Measurements from ENCODE around the gene RRAD. TPM values are rescaled to one million over a fixed set of nuclear protein-coding genes. Genes with fewer than 3 reads are reported as not detected.

RRAD gene
- total and polyA plus RNA-seq, 4 experiments from 2014 or later: 0.29 to 0.58 TPM; not detected in 2

GRCh38 chr16:66911112-66911511 lies 14.2 kb downstream of the RRAD start:
- ChIA-PET POLR2A (ENCODE audit: partially characterized antibody) (no interaction called here), CTCF (ENCODE audit: partially characterized antibody) (interaction anchor here (1.2 kb wide), 1 partner anchor 19 kb away, joined by 3 read pairs; no protein-coding TSS in a partner anchor)
- Mint-ChIP-seq H3K4me1 (peaks cover 2 to 4% (median 3%) of the 10 kb centered on the region in 4 donors), H3K9me3 (no peaks in the 10 kb centered on the region), H3K36me3 (no peaks in the 10 kb centered on the region), H3K27me3 (no peaks in the 10 kb centered on the region), H3K4me3 (no peak overlapping the region), H3K27ac (no peak overlapping the region)
- H3K4me3 ChIP-seq (ENCODE audit: low read length in 2 of 2): no peak overlapping the region
- H3K27me3 ChIP-seq (ENCODE audit: insufficient read depth, low read length): no peaks in the 10 kb centered on the region
- intact Hi-C loops (cut with micrococcal nuclease): no loop called here
- no peak for DNase-seq
- H3K9me3 ChIP-seq (ENCODE audit: control insufficient read depth in 1 of 2, low read length in 2 of 2): no peaks in the 10 kb centered on the region
- no peak overlapping the region for H3K27ac ChIP-seq (ENCODE audit: low read depth, low read length)
- peaks cover 2% of the 10 kb centered on the region for H3K4me1 ChIP-seq (ENCODE audit: insufficient read depth, low read length)
- H3K36me3 ChIP-seq (ENCODE audit: insufficient read depth, low read length): no peaks in the 10 kb centered on the region

DNA sequence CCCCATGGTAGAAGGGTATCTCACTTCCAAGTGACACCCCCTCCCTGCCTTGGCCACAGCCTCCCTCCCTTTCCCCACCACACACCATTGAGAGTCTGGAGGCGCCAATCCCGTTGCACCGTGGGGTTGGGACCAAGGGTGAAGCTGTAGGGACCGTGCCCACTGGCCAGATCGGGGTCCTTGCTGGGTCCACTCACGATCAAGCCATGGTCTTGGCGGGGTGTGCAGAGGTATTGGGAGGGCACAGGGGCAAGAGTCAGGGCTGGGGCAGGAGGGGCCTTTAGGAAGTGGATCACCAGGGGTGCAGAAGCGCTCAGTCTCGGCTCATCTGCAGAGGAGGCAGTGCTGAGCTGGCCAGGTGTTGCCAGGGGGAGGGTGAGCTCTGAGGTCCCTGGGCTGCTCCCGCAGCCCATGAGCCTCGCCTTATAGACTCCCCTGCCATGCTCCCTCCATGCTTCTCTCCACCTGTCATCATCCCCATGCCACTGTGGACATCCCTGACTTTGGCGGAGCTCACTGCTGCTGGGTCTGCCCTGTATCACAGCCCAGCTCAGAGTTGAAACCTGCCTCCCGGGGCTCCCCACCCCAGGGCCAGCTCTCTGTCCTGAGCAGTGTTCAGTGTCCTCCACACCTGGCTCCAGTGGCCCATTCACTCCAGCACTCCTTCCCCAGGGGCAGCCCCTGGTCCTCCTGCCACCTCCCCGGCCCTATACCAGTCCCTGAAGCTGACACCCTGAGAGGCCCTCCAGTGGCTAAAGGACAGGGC lies 15.0 kb downstream of the RRAD start:
- no peaks in the 10 kb centered on the region for H3K36me3 ChIP-seq (ENCODE audit: insufficient read depth, low read length)
- no peaks in the 10 kb centered on the region for H3K9me3 Mint-ChIP-seq
- H3K27ac ChIP-seq (ENCODE audit: low read depth, low read length): no peak overlapping the region
- ChIA-PET POLR2A (ENCODE audit: partially characterized antibody) (no interaction called here), CTCF (ENCODE audit: partially characterized antibody) (interaction anchor here (1.2 kb wide), 1 partner anchor 18 kb away, joined by 3 read pairs; no protein-coding TSS in a partner anchor)
- H3K4me3 ChIP-seq (ENCODE audit: low read length in 2 of 2): no peak overlapping the region
- no peaks in the 10 kb centered on the region for H3K9me3 ChIP-seq (ENCODE audit: control insufficient read depth in 1 of 2, low read length in 2 of 2)
- H3K27ac Mint-ChIP-seq: no peak overlapping the region
- H3K36me3 Mint-ChIP-seq: no peaks in the 10 kb centered on the region
- no peaks in the 10 kb centered on the region for H3K27me3 ChIP-seq (ENCODE audit: insufficient read depth, low read length)
- intact Hi-C loops (cut with micrococcal nuclease): no loop called here
- H3K4me1 ChIP-seq (ENCODE audit: insufficient read depth, low read length): peaks cover 10% of the 10 kb centered on the region
- H3K27me3 Mint-ChIP-seq: no peaks in the 10 kb centered on the region
- H3K4me1 Mint-ChIP-seq: peaks cover 5 to 10% (median 8%) of the 10 kb centered on the region in 4 donors
- H3K4me3 Mint-ChIP-seq: no peak overlapping the region
- no peak for DNase-seq

- Mint-ChIP-seq H3K36me3 (no peaks in the 10 kb centered on the region), H3K9me3 (no peaks in the 10 kb centered on the region), H3K27me3 (no peaks in the 10 kb centered on the region), H3K27ac (no peak overlapping the region), H3K4me3 (no peak overlapping the region), H3K4me1 (peaks cover 5 to 10% (median 8%) of the 10 kb centered on the region in 4 donors)
- Histone ChIP-seq H3K27ac (ENCODE audit: low read depth, low read length) (no peak overlapping the region), H3K36me3 (ENCODE audit: insufficient read depth, low read length) (no peaks in the 10 kb centered on the region), H3K4me1 (ENCODE audit: insufficient read depth, low read length) (peaks cover 11% of the 10 kb centered on the region), H3K4me3 (ENCODE audit: low read length in 2 of 2) (no peak overlapping the region), H3K27me3 (ENCODE audit: insufficient read depth, low read length) (no peaks in the 10 kb centered on the region), H3K9me3 (ENCODE audit: control insufficient read depth in 1 of 2, low read length in 2 of 2) (no peaks in the 10 kb centered on the region)
- ChIA-PET CTCF (ENCODE audit: partially characterized antibody) (no interaction called here), POLR2A (ENCODE audit: partially characterized antibody) (no interaction called here)
- intact Hi-C loops (cut with micrococcal nuclease): no loop called here
- no peak for DNase-seq
These were observed 16.4 kb downstream of the RRAD start for GRCh38 chr16:66908762-66909559.

DNA sequence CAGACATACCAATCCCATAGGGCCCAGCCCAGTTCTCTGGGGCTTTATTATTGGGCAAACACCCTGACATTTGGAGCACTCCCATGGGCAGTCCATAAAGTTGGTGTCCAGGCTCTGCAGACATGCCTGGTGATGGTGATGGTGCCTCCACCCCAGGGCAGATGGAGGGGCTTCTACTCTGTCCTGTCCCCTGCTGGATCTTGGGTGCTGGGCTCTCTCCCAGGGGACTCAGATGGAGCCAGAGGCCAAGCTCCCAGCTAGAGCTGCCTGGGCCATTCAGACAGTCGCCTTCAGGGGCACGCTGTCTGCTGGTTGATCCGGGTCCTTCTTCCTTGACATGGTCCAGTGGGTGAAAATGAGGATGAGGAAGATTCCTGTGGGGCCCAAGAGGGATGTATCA lies 17.2 kb downstream of the RRAD start:
- Mint-ChIP-seq H3K4me1 (peaks cover 5 to 10% (median 8%) of the 10 kb centered on the region in 4 donors), H3K9me3 (no peaks in the 10 kb centered on the region), H3K4me3 (no peak overlapping the region), H3K27me3 (no peaks in the 10 kb centered on the region), H3K36me3 (no peaks in the 10 kb centered on the region), H3K27ac (no peak overlapping the region)
- Histone ChIP-seq H3K9me3 (ENCODE audit: control insufficient read depth in 1 of 2, low read length in 2 of 2) (no peaks in the 10 kb centered on the region), H3K27me3 (ENCODE audit: insufficient read depth, low read length) (no peaks in the 10 kb centered on the region), H3K4me1 (ENCODE audit: insufficient read depth, low read length) (peaks cover 11% of the 10 kb centered on the region), H3K36me3 (ENCODE audit: insufficient read depth, low read length) (no peaks in the 10 kb centered on the region), H3K27ac (ENCODE audit: low read depth, low read length) (no peak overlapping the region), H3K4me3 (ENCODE audit: low read length in 2 of 2) (no peak overlapping the region)
- intact Hi-C loops (cut with micrococcal nuclease): no loop called here
- DNase-seq: no peak
- CTCF ChIA-PET (ENCODE audit: partially characterized antibody): no interaction called here
- POLR2A ChIA-PET (ENCODE audit: partially characterized antibody): no interaction called here

- CTCF ChIA-PET (ENCODE audit: partially characterized antibody): interaction anchor here (1.0 to 1.1 kb wide), 2 partner anchors 12 to 77 kb away, joined by 3 read pairs; partner anchors contain the start of gene NAE1
- Histone ChIP-seq H3K9me3 (ENCODE audit: control insufficient read depth in 1 of 2, low read length in 2 of 2) (no peaks in the 10 kb centered on the region), H3K36me3 (ENCODE audit: insufficient read depth, low read length) (no peaks in the 10 kb centered on the region), H3K27ac (ENCODE audit: low read depth, low read length) (no peak overlapping the region), H3K4me3 (ENCODE audit: low read length in 2 of 2) (no peak overlapping the region), H3K4me1 (ENCODE audit: insufficient read depth, low read length) (peaks cover 11% of the 10 kb centered on the region), H3K27me3 (ENCODE audit: insufficient read depth, low read length) (no peaks in the 10 kb centered on the region)
- Mint-ChIP-seq H3K27ac (no peak overlapping the region), H3K27me3 (no peaks in the 10 kb centered on the region), H3K4me3 (no peak overlapping the region), H3K36me3 (no peaks in the 10 kb centered on the region), H3K4me1 (peaks cover 5 to 10% (median 8%) of the 10 kb centered on the region in 4 donors), H3K9me3 (no peaks in the 10 kb centered on the region)
- no peak for DNase-seq
- POLR2A ChIA-PET (ENCODE audit: partially characterized antibody): no interaction called here
- intact Hi-C loops (cut with micrococcal nuclease): no loop called here
These were observed 18.2 kb downstream of the RRAD start for GRCh38 chr16:66906916-66907836.

GRCh38 chr16:66905633-66906539 lies 19.4 kb downstream of the RRAD start:
- Mint-ChIP-seq H3K27me3 (no peaks in the 10 kb centered on the region), H3K36me3 (no peaks in the 10 kb centered on the region), H3K27ac (peak overlapping the region in 4 of 7 donors; percentile 74 to 80 (median 78)), H3K4me3 (no peak overlapping the region), H3K9me3 (no peaks in the 10 kb centered on the region), H3K4me1 (peaks cover 5 to 10% (median 8%) of the 10 kb centered on the region in 4 donors)
- intact Hi-C loops (cut with micrococcal nuclease): no loop called here
- peak in 3 of 5 donors; percentile 40 to 44 (median 40) for DNase-seq
- H3K36me3 ChIP-seq (ENCODE audit: insufficient read depth, low read length): no peaks in the 10 kb centered on the region
- ChIA-PET CTCF (ENCODE audit: partially characterized antibody) (interaction anchor here (1.7 kb wide), 1 partner anchor 10 kb away, joined by 4 read pairs; no protein-coding TSS in a partner anchor), POLR2A (ENCODE audit: partially characterized antibody) (no interaction called here)
- H3K27ac ChIP-seq (ENCODE audit: low read depth, low read length): no peak overlapping the region
- H3K4me3 ChIP-seq (ENCODE audit: low read length in 2 of 2): no peak overlapping the region
- H3K27me3 ChIP-seq (ENCODE audit: insufficient read depth, low read length): no peaks in the 10 kb centered on the region
- no peaks in the 10 kb centered on the region for H3K9me3 ChIP-seq (ENCODE audit: control insufficient read depth in 1 of 2, low read length in 2 of 2)
- peaks cover 11% of the 10 kb centered on the region for H3K4me1 ChIP-seq (ENCODE audit: insufficient read depth, low read length)

Data from CD4-positive, alpha-beta memory T cell (primary cell).